Glomerular endothelial cell (primary cell): ENCODE measurements around the gene GRIK4. TPM values are rescaled to one million over a fixed set of nuclear protein-coding genes. Genes with fewer than 3 reads are reported as not detected.

Experiments
- DNase-seq: peaks from one replicate; pipeline ENCODE4 v3.0.0-alpha.2; 2011; ENCODE audit warnings: low read depth, low spot score; ENCODE audit errors: extremely low read depth
- total RNA-seq: library from RNA; depleted of rRNA; stranded (reverse); fragments of >200 nt; gene quantifications from 2 replicates; pipeline ENCODE4 v1.2.3, GENCODE V29; 2015

The GRIK4 gene
- total RNA-seq, 1 donor from 2014 or later: 0.06 TPM

GRCh38 chr11:120629407-120630080 is 118.0 kb downstream of the GRIK4 start:
- no peak for DNase-seq

DNA sequence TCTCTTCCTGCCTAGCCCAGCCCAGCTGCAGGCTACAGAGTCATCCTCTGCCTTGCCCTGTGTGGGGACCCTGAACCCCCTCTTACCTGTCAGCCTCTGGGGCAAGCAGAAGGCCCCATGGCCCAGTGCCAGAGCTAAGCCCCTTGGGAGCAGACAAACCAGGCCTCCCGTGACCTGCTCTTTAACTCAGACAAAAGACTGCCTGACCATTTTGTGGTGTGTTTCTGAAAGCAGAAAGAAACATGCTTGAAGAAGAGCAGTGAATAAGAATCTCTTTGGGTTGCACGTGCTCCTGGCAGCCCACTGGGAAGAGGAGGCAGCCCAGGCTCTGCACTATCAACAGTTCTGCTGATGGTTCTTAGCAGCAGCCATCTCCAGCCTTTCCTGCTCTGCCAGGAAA is 118.6 kb downstream of the GRIK4 start:
- DNase-seq: no peak

GRCh38 chr11:120632579-120632978 is 121.0 kb downstream of the GRIK4 start:
- no peak for DNase-seq

DNA sequence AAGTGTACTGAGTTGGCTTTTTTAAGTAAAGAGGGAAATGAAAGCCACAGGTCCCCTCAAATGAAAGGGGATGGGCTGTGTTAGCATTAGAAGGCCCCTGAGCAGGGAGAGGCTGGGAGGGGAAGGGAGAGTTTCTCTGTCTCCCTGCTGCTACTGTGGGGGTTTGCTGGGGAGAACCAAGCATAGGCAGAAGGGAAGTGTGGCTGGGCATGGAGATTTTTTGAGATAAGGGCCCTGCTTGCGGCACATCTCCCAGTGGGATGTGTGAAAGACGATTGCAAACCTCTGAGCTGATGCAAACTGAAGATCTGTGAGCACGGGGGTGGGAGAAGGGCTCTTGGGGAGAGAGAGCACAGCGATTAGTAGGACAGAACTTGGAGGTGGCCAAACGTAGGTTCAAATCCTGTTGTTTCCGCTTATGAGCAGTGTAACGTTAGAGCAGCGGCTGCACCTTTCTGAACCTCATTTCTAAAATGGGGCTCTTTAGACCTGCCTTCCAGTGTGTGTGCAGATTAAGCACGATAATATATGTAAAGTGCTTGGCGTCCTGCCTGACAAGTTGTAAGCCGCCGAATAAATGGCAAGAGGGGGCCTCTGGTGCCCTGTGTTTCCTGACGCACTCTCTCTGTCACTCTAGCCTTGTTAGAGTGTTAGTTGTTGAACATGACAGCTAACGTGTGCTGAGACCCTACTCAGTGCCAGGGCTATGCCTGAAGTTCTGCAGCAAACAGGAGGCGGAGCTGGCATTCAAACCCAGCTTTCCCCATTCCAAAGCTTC is 122.3 kb downstream of the GRIK4 start:
- DNase-seq: no peak

GRCh38 chr11:120634706-120635105 is 123.2 kb downstream of the GRIK4 start:
- no peak for DNase-seq

- no peak for DNase-seq
These were observed 123.7 kb downstream of the GRIK4 start for GRCh38 chr11:120635136-120635810.

DNA sequence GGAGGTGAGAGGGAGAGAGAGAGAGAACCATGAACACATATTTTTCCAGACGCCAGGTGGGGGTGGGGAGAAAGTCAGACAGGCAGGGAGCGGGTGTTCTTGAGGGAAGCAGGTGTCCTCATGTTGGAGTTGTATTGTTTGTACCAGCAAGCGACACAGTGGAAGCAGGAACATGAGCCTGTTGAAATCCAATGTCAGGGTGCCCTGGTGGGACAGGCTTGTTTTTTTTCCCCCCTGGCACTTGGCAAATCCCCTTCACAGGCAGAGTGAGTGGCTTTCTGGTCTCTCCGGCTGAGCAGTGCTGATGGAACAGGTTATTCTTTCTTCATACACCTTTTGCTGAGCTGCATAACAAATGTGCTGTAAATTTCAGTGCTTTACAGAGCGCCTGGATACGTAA is 125.6 kb downstream of the GRIK4 start:
- DNase-seq: no peak

DNA sequence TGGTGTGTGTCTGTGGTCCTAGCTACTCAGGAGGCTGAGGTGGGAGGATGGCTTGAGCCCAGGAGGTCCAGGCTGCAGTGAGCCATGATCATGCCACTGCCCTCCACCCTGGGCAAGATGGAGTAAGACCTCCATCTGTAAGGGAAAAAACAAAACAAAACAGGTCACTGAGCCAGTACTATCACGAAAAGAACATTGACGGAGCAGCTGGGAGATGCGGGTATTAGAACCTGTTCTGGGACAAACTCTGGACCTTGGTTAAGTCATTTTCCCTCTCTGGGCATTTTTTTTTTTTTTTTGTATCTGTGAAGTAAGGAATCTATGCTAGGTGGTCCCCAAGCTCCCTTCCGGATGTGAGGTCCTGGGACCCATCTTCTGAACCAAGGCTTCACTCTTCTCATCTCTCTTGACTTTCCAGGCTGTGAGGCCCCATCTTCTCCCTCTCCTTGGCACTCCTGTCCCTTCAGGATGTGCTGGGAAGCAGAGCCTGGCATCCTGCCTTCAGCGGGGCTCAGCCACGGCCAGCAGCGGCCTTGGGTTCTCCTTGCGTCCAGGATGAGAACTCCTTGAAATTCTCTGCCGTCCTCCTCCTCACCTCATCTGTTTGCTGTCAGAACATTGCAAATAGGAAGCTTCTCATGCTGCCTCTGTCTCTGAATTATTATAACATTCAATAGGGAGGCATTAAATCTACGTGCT is 130.8 kb downstream of the GRIK4 start:
- DNase-seq: no peak

DNA sequence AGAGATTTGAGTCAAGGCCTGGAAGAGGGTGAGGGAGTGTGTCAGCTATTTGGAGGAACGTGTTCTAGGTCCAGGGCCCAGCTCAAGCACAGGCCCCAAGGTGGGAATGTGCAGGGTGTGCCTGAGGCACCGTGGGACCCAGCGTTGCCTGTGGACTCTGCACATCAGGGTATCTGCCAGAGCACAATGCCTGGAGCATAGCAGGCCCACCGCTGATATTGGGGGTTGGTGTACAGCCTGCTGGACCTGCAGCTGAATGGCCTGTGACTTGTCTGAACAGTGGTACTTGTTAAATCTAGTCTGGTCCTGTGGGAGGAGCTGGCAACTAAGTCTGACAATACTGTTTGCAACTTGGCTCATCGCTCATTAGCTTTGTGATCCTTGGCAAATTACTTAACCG is 131.7 kb downstream of the GRIK4 start:
- DNase-seq: no peak

GRCh38 chr11:120645639-120646038 is 134.1 kb downstream of the GRIK4 start:
- no peak for DNase-seq

DNA sequence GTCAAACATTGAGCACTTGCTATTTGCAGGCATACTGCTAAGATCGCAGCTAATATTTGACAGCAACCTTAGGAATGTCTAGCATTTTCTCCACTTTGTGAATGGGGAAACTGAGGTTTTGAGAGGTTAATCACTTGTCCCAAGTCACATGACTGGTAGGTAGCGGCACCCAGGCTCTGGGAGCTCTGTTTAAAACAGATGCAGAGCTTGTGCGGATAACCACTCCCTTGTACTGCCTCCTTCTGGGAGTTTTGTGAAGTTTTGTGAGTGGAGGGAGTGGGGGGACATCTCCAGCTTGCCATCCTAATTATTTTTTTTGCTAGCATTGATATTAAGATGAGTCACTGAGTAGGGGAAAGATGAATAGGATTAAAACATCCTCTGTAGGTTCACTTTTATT is 134.7 kb downstream of the GRIK4 start:
- no peak for DNase-seq

- no peak for DNase-seq
These were observed 136.1 kb downstream of the GRIK4 start for GRCh38 chr11:120647681-120648080.

- DNase-seq: no peak
These were observed 137.2 kb downstream of the GRIK4 start for GRCh38 chr11:120648771-120649170.

- no peak for DNase-seq
These were observed 137.8 kb downstream of the GRIK4 start for GRCh38 chr11:120649316-120649715.

- DNase-seq: no peak
These were observed 139.8 kb downstream of the GRIK4 start for GRCh38 chr11:120651396-120651795.

DNA sequence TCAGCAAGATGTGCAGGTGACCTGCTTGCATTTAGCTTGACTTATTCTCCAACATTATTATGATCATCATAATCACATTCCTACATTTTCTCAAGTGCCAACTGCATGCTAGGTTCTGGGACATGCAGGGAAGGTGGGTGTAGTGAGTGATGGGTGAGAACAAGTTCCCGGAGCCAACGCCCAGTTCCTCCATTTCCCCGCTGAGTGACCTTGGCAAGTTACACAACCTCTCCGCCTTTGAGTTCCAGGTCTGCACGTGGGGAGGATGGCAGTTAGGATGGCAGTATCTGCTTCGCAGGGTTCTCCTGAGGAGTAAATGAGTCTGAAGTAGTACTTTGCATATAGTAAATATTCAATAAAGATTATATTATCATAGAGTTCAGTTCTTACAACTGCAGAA is 140.3 kb downstream of the GRIK4 start:
- DNase-seq: no peak

- no peak for DNase-seq
These were observed 141.3 kb downstream of the GRIK4 start for GRCh38 chr11:120652705-120653335.

DNA sequence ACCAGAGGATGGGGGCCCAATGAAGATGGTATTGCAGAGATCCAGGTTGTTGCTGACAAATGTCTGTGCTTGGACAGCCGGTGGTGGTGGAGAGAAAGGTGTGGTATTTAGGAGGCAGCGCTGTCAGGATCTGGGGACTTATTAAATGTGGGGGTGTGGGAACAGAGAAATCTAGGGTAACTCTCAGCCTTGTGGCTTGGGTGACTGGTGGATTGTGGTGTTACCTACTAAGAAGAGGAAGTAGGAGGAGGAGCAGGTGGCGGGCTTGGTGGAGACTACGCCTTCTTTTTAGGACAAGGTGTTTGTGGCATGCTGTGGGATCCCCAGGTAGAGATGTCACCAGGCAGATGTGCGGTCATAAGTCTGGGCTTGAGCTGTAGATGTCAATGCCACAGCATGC is 144.0 kb downstream of the GRIK4 start:
- DNase-seq: no peak

- DNase-seq: no peak
These were observed 145.9 kb downstream of the GRIK4 start for GRCh38 chr11:120657306-120658070.

DNA sequence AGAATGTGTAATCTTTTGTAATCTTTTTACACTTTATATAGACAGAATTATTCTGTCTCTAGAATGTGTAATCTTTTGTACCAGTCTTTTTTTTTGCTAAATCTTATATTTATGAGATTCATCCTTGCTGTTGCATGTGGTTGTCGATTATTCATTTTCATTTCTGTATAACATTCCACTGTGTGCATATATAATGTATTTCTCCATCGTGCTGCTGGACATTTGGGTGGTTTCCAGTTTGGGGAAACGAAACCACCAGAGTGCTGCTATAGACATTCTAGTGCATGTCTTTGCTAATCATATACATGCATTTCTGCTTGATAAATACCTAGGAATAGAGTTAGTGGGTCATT is 146.5 kb downstream of the GRIK4 start:
- no peak for DNase-seq
